Natural killer cell (primary cell): ENCODE measurements around the gene PROM2. TPM values are rescaled to one million over a fixed set of nuclear protein-coding genes. Genes with fewer than 3 reads are reported as not detected.

Source experiments
- ATAC-seq, 3 donors: fragments of 150-1000 bp in 2 of 3; fragments of 200-7000 bp in 1 of 3; cut with Tn5 transposase; 1 replicate in 1 of 3; 2 replicates in 2 of 3; pipeline ENCODE4 v1.10.0; 2021; ENCODE audit warnings: mild to moderate bottlenecking in 2 of 3, moderate library complexity in 2 of 3
- DNase-seq, 2 donors: peaks; one replicate each; pipeline versions ENCODE4 v3.0.0 to v3.0.0-alpha.2; 2013 to 2021; ENCODE audit warnings: mixed read lengths in 1 of 2
- H3K27ac ChIP-seq: one replicate; pipeline ENCODE4 v1.5.1; 2013; ENCODE audit warnings: mild to moderate bottlenecking, low read length
- H3K27me3 ChIP-seq: one replicate; pipeline ENCODE4 v1.6.1; 2013; ENCODE audit warnings: low read length; ENCODE audit not compliant: control insufficient read depth, insufficient read depth
- H3K36me3 ChIP-seq: one replicate; pipeline ENCODE4 v1.6.1; 2013; ENCODE audit warnings: low read length; ENCODE audit not compliant: control insufficient read depth, insufficient read depth
- H3K4me1 ChIP-seq: one replicate; pipeline ENCODE4 v1.6.1; 2013; ENCODE audit warnings: low read length; ENCODE audit not compliant: control insufficient read depth, insufficient read depth
- H3K4me3 ChIP-seq: one replicate; pipeline ENCODE4 v1.5.1; 2013; ENCODE audit warnings: low read length
- H3K9me3 ChIP-seq: one replicate; pipeline ENCODE4 v1.6.1; 2013; ENCODE audit warnings: low read length; ENCODE audit not compliant: control insufficient read depth, insufficient read depth
- H3K27ac Mint-ChIP-seq, 2 donors: one replicate each; pipeline ENCODE4 v1.8.0; 2022; ENCODE audit warnings: mild to moderate bottlenecking in 2 of 2, mixed read lengths in 2 of 2, moderate library complexity in 1 of 2
- H3K27me3 Mint-ChIP-seq, 2 donors: one replicate each; pipeline ENCODE4 v1.8.0; 2022; ENCODE audit warnings: low read depth in 2 of 2, mixed read lengths in 2 of 2
- H3K36me3 Mint-ChIP-seq: one replicate; pipeline ENCODE4 v1.8.0; 2022; ENCODE audit warnings: mixed read lengths
- H3K4me1 Mint-ChIP-seq, 2 donors: one replicate each; pipeline ENCODE4 v1.8.0; 2022; ENCODE audit warnings: mixed read lengths in 2 of 2
- H3K4me3 Mint-ChIP-seq: one replicate; pipeline ENCODE4 v1.8.0; 2022; ENCODE audit warnings: mild to moderate bottlenecking, moderate library complexity, mixed read lengths
- H3K9me3 Mint-ChIP-seq, 2 donors: one replicate each; pipeline ENCODE4 v1.8.0; 2022; ENCODE audit warnings: mixed read lengths in 2 of 2
- WGBS: methylation state at CpG from one replicate; pipeline ENCODE4 v1.1.7; 2013; ENCODE audit warnings: missing lambda C conversion rate; ENCODE audit not compliant: insufficient coverage; 5-methylcytosine and 5-hydroxymethylcytosine counted together
- intact Hi-C: fragments of 100-400 bp; cut with micrococcal nuclease; formaldehyde crosslinking; loops from one replicate; pipeline ENCODE4 v1.14.2; 2022
- total RNA-seq, 4 donors: library from RNA; stranded (reverse); fragments of 120-200 nt in 1 of 4; gene quantifications; one replicate each; pipeline versions ENCODE4 v1.2.3 to v1.2.4, GENCODE V29; 2013 to 2022
- TF ChIP-seq, protein P1 (sequence below): fragments of 200-600 bp; IDR thresholded peaks from one replicate; pipeline ENCODE4 v1.8.0; 2022; ENCODE audit warnings: antibody characterized with exemption

The PROM2 gene
- total RNA-seq, 3 donors from 2014 or later (not counting 1 experiment from before 2014, with no cell fraction given), result 0.64 to 1.1 (median 0.70) TPM

DNA sequence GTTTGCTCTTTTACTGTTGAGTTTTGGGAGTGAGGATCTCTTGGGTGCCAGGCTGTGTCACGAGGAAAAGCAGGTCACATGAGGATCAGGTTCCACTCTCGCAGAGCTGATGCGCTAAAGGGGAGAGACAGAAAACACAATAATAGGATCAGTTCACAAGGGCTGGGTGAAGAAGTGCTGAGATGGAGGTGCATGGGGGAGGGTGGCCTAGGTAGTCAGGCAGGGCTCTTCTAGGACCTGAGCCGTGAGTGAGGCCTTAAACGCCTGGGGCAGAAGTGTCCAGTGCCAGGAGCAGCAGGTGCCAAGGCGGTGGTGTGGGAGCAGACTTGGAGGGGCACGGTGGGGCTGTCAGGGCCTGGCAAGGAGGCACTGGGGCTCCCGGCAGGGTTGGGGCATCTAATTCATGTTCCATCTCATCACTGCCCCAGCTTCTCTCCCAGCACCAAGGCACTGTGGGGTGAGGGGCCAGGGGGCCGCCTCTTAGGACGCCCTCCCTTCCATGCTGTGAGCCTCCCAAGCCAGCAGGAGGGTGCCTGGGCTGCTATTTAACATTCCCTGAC lies 32.2 kb downstream of the PROM2 start:
- ATAC-seq, result no peak
- H3K27ac Mint-ChIP-seq, result no peak overlapping the region
- no peaks in the 10 kb centered on the region for H3K4me1 Mint-ChIP-seq
- H3K27me3 Mint-ChIP-seq, result no peaks in the 10 kb centered on the region
- intact Hi-C loops, result no loop called here
- H3K4me1 ChIP-seq, result no peaks in the 10 kb centered on the region
- no peak overlapping the region for H3K4me3 Mint-ChIP-seq
- H3K36me3 ChIP-seq, result no peaks in the 10 kb centered on the region
- no peaks in the 10 kb centered on the region for H3K9me3 Mint-ChIP-seq
- TF ChIP-seq, protein P1, sequence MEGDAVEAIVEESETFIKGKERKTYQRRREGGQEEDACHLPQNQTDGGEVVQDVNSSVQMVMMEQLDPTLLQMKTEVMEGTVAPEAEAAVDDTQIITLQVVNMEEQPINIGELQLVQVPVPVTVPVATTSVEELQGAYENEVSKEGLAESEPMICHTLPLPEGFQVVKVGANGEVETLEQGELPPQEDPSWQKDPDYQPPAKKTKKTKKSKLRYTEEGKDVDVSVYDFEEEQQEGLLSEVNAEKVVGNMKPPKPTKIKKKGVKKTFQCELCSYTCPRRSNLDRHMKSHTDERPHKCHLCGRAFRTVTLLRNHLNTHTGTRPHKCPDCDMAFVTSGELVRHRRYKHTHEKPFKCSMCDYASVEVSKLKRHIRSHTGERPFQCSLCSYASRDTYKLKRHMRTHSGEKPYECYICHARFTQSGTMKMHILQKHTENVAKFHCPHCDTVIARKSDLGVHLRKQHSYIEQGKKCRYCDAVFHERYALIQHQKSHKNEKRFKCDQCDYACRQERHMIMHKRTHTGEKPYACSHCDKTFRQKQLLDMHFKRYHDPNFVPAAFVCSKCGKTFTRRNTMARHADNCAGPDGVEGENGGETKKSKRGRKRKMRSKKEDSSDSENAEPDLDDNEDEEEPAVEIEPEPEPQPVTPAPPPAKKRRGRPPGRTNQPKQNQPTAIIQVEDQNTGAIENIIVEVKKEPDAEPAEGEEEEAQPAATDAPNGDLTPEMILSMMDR, result no peak
- H3K36me3 Mint-ChIP-seq, result no peaks in the 10 kb centered on the region
- H3K27ac ChIP-seq, result no peak overlapping the region
- 91% methylated on average over 10 of the region's 10 CpGs for WGBS
- H3K4me3 ChIP-seq, result no peak overlapping the region
- DNase-seq, result no peak
- H3K9me3 ChIP-seq, result no peaks in the 10 kb centered on the region
- no peaks in the 10 kb centered on the region for H3K27me3 ChIP-seq

DNA sequence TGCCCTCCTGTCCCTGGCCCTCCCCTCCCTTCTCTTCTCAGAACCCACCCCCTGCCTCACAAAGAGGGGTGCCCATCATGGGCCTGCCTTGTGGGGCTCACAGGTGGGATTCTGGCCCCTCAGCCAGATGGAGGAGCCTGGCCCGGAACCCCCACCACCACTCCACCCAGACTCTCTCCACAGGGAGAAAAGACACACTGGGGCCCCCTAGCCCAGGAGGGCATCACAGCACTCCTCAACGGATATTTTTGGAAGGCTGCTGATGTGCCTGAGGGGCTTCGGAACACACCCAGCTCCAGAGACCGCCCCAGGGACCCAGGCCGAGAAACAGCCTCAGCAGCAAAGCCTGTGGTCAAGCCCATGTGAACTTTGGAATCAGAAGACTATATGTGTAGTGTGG lies 32.8 kb downstream of the PROM2 start:
- no peaks in the 10 kb centered on the region for H3K27me3 Mint-ChIP-seq
- H3K36me3 Mint-ChIP-seq, result no peaks in the 10 kb centered on the region
- no peaks in the 10 kb centered on the region for H3K4me1 ChIP-seq
- no peaks in the 10 kb centered on the region for H3K9me3 Mint-ChIP-seq
- TF ChIP-seq, protein P1, result no peak
- no peaks in the 10 kb centered on the region for H3K27me3 ChIP-seq
- no peaks in the 10 kb centered on the region for H3K9me3 ChIP-seq
- no peaks in the 10 kb centered on the region for H3K4me1 Mint-ChIP-seq
- no peak overlapping the region for H3K4me3 ChIP-seq
- H3K27ac Mint-ChIP-seq, result no peak overlapping the region
- ATAC-seq (no peak), DNase-seq (no peak)
- intact Hi-C loops, result no loop called here
- 91% methylated on average over 5 of the region's 5 CpGs for WGBS
- H3K27ac ChIP-seq, result no peak overlapping the region
- H3K4me3 Mint-ChIP-seq, result no peak overlapping the region
- H3K36me3 ChIP-seq, result no peaks in the 10 kb centered on the region

DNA sequence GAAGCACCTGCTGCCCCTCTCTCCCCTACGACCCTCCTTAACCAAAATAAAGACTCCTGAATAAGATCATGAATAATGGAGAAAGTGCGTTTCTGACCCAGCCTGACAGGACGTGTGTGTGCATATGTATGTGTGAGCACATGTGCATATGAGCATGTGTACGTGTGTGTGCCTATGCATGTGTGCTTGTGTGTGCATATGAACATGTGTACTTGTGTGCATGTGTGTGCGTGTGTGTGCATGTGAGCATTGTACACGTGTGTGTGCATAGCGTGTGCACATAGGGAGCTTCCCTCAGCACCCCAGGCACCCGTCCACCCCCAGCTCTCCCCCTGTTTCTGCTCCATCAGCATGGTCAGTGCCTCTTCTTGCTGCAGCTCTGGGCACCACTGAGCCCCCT lies 33.6 kb downstream of the PROM2 start:
- Histone ChIP-seq H3K9me3 (no peaks in the 10 kb centered on the region), H3K4me3 (no peak overlapping the region), H3K4me1 (no peaks in the 10 kb centered on the region), H3K27ac (no peak overlapping the region), H3K27me3 (no peaks in the 10 kb centered on the region), H3K36me3 (no peaks in the 10 kb centered on the region)
- TF ChIP-seq, protein P1, result no peak
- Mint-ChIP-seq H3K4me3 (no peak overlapping the region), H3K27me3 (no peaks in the 10 kb centered on the region), H3K36me3 (no peaks in the 10 kb centered on the region), H3K27ac (no peak overlapping the region), H3K9me3 (no peaks in the 10 kb centered on the region), H3K4me1 (no peaks in the 10 kb centered on the region)
- intact Hi-C loops, result no loop called here
- DNase-seq, result no peak
- no peak for ATAC-seq
- WGBS, result 80% methylated on average over 7 of the region's 8 CpGs

DNA sequence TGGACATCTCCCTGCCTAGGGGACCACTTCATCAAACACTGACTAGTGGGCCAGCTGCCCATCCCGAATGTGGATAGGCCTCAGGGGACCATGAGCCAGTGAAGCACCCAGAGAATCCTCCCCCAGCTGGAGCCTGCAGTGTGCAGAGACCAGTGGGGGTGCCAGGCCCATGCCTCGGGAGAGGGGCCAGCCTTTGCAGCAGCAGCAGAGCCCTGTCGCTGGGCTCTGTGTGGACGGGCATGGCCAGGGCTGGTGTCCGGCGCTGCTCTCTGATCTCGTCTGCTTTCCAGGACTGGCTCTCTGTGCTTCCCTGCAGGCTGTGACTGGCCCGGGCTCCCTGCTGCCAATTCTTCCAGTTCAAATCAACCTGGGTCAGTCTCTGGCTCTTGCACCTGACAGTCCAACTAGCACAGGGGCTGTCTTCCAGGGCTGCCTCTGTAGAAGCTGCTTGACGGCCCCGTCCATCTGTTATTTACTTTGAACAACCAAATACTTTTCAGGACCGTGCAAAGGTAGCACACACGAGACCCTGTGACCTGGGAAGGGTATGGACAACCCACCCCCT lies 34.3 kb downstream of the PROM2 start:
- intact Hi-C loops, result no loop called here
- H3K4me1 ChIP-seq, result no peaks in the 10 kb centered on the region
- Mint-ChIP-seq H3K27me3 (no peaks in the 10 kb centered on the region), H3K27ac (no peak overlapping the region), H3K4me3 (no peak overlapping the region), H3K36me3 (no peaks in the 10 kb centered on the region), H3K9me3 (no peaks in the 10 kb centered on the region), H3K4me1 (no peaks in the 10 kb centered on the region)
- ATAC-seq (no peak), DNase-seq (no peak)
- 89% methylated on average over 12 of the region's 12 CpGs for WGBS
- H3K27ac ChIP-seq, result no peak overlapping the region
- no peaks in the 10 kb centered on the region for H3K27me3 ChIP-seq
- TF ChIP-seq, protein P1, result no peak
- no peaks in the 10 kb centered on the region for H3K36me3 ChIP-seq
- no peak overlapping the region for H3K4me3 ChIP-seq
- no peaks in the 10 kb centered on the region for H3K9me3 ChIP-seq
